Placental pericyte (primary cell): ENCODE measurements around the gene GTF2E1. TPM values are rescaled to one million over a fixed set of nuclear protein-coding genes. Genes with fewer than 3 reads are reported as not detected.

Source experiments
- small RNA-seq: library from RNA; depleted of rRNA; stranded (forward); fragments of <200 nt; gene quantifications from one replicate; pipeline ENCODE3, GENCODE V24; 2012; ENCODE audit warnings: low replicate concordance
- total RNA-seq: library from RNA; depleted of rRNA; stranded (reverse); fragments of >200 nt; gene quantifications from 2 replicates; pipeline ENCODE4 v1.2.3, GENCODE V29; 2012

The GTF2E1 gene
- total RNA-seq, result 17.5 and 37.2 TPM in 2 replicates

GRCh38 chr3:120742198-120742848, at the start of gene GTF2E1, which contains the start of gene RABL3:
GTF2E1 (plus strand) TSS chr3:120742744; CDS start chr3:120750553, 7,809 bp downstream.
RABL3 (minus strand) TSS chr3:120742516; CDS start chr3:120742507, 9 bp downstream.

Small RNA genes within 50 kb of the gene (small RNA-seq; reads per million reads assigned to genes)
- not detected for gene MTCO1P29
- not detected for gene MTCO2P29

Other genes starting within 250 kb of the GTF2E1 start
- 26.9 and 40.5 TPM in 2 replicates for gene NDUFB4, start 146.4 kb upstream of the GTF2E1 start, total RNA-seq
- 0.14 and 0.88 TPM in 2 replicates for gene HGD, start 60.5 kb upstream of the GTF2E1 start, total RNA-seq
- gene RABL3, start 228 bp upstream of the GTF2E1 start, total RNA-seq, result 10.9 and 16.6 TPM in 2 replicates
- 0.14 TPM in 1 of 2 replicates, not detected in the other for gene STXBP5L, start 165.5 kb downstream of the GTF2E1 start, total RNA-seq